Endothelial cell of umbilical vein (primary cell): Measurements from ENCODE around the gene RAI1. TPM values are rescaled to one million over a fixed set of nuclear protein-coding genes. Genes with fewer than 3 reads are reported as not detected.

Experiments used
- BruUV-seq: library from RNA; stranded (reverse); fragments of 400-500 nt; replicated peaks from 2 replicates; lab custom pipeline; 2021; lab: Mats Ljungman, UMichigan
- CTCF ChIA-PET: fragments of 300-600, 350-600 bp; sonication (Branson Sonifier 250); formaldehyde crosslinking; loops from one replicate; lab custom pipeline; 2021; ENCODE audit warnings: antibody characterized with exemption, inconsistent platforms; lab: Charles Lee
- POLR2A ChIA-PET: fragments of 300-600, 350-600 bp; sonication (Branson Sonifier 250); formaldehyde crosslinking; loops from one replicate; lab custom pipeline; 2021; ENCODE audit warnings: antibody characterized with exemption, inconsistent platforms; lab: Charles Lee
- DNase-seq: peaks from one replicate; pipeline ENCODE4 v3.0.0-alpha.2; 2011; ENCODE audit warnings: low read depth, low spot score
- FAIRE-seq: peaks from 2 replicates; lab custom pipeline; 2011; peaks lifted over from hg19 to GRCh38; lab: Jason Lieb, UNC
- H2AFZ ChIP-seq: 2 replicates; pipeline ENCODE4 v1.6.0; 2012; ENCODE audit warnings: low read depth, low read length, control low read depth, inconsistent platforms
- H3K27ac ChIP-seq: 2 replicates; pipeline ENCODE4 v1.5.1; 2011; ENCODE audit warnings: low read depth, mild to moderate bottlenecking, control low read depth, low read length, moderate library complexity; ENCODE audit not compliant: insufficient read depth
- H3K27me3 ChIP-seq, 2 experiments: 2 replicates each; pipeline versions ENCODE4 v1.6.0 to v1.6.1; 2011; ENCODE audit warnings: low read length in 2 of 2, mixed read lengths in 1 of 2; ENCODE audit not compliant: control insufficient read depth in 2 of 2, insufficient read depth in 2 of 2
- H3K36me3 ChIP-seq, 2 experiments: 2 replicates in 1 of 2; 3 replicates in 1 of 2; pipeline ENCODE4 v1.5.1; 2011; ENCODE audit warnings: low read length in 2 of 2, mild to moderate bottlenecking in 1 of 2, moderate library complexity in 1 of 2; ENCODE audit not compliant: control insufficient read depth in 2 of 2, insufficient read depth in 2 of 2; ENCODE audit errors: extremely low read depth in 1 of 2
- H3K4me1 ChIP-seq: 3 replicates; pipeline ENCODE4 v1.5.1; 2011; ENCODE audit warnings: mild to moderate bottlenecking, low read length; ENCODE audit not compliant: control insufficient read depth, insufficient read depth; ENCODE audit errors: extremely low read depth
- H3K4me2 ChIP-seq: 2 replicates; pipeline ENCODE4 v1.6.1; 2011; ENCODE audit warnings: low read length, control low read depth, mixed read lengths; ENCODE audit not compliant: insufficient read depth
- H3K4me3 ChIP-seq, 3 experiments: fragments of 200-600 bp in 1 of 3; sonication (generic), shearing (Covaris generic) in 1 of 3; replicated peaks in 1 of 3; 2 replicates each; pipeline ENCODE4 v1.5.1; 2011 to 2016; ENCODE audit warnings: control low read depth in 3 of 3, low read length in 3 of 3, mild to moderate bottlenecking in 2 of 3, inconsistent platforms in 1 of 3, low read depth in 1 of 3, moderate library complexity in 1 of 3; ENCODE audit not compliant: insufficient read depth in 1 of 3
- H3K79me2 ChIP-seq: 2 replicates; pipeline ENCODE4 v1.6.0; 2012; ENCODE audit warnings: low read length, inconsistent platforms; ENCODE audit not compliant: control insufficient read depth, insufficient read depth
- H3K9ac ChIP-seq: replicated peaks from 2 replicates; pipeline ENCODE3; 2011; ENCODE audit warnings: low read length, control low read depth; ENCODE audit not compliant: insufficient read depth; ENCODE audit errors: extremely low read depth
- H3K9me1 ChIP-seq: replicated peaks from 3 replicates; pipeline ENCODE4 v1.6.0; 2011; ENCODE audit warnings: mild to moderate bottlenecking, low read length; ENCODE audit not compliant: control insufficient read depth, insufficient read depth; ENCODE audit errors: extremely low read depth
- H3K9me3 ChIP-seq: replicated peaks from 2 replicates; pipeline ENCODE4 v1.5.1; 2012; ENCODE audit warnings: low read length, inconsistent platforms; ENCODE audit not compliant: control insufficient read depth, insufficient read depth
- H4K20me1 ChIP-seq: replicated peaks from 2 replicates; pipeline ENCODE3; 2011; ENCODE audit warnings: mild to moderate bottlenecking, low read length; ENCODE audit not compliant: control insufficient read depth, insufficient read depth; ENCODE audit errors: extremely low read depth
- EZH2 ChIP-seq: IDR thresholded peaks from 2 replicates; pipeline ENCODE4 v1.6.1; 2012; ENCODE audit warnings: borderline replicate concordance, low read depth, mild to moderate bottlenecking, moderate library complexity, low read length, inconsistent platforms; ENCODE audit not compliant: severe bottlenecking
- GATA2 ChIP-seq: IDR thresholded peaks from 2 replicates; pipeline ENCODE4 v1.7.0; 2011; ENCODE audit warnings: low read depth, mild to moderate bottlenecking, moderate library complexity, mixed read lengths, low read length; ENCODE audit not compliant: insufficient read length, insufficient read depth
- JUN ChIP-seq: IDR thresholded peaks from 2 replicates; pipeline ENCODE4 v1.6.1; 2011; ENCODE audit warnings: borderline replicate concordance, low read depth; ENCODE audit not compliant: insufficient read length, insufficient read depth
- MYC ChIP-seq: IDR thresholded peaks from one replicate; pipeline ENCODE4 v1.6.1; 2011; ENCODE audit warnings: mild to moderate bottlenecking, low read depth, low read length
- POLR2A ChIP-seq: IDR thresholded peaks from 2 replicates; pipeline ENCODE4 v1.6.1; 2012; ENCODE audit warnings: low read depth, mild to moderate bottlenecking, control low read depth, low read length
- dilution Hi-C: fragments of 300-500 bp; cut with MboI; formaldehyde crosslinking; loops from one replicate; pipeline ENCODE4 v1.15.0; 2019; ENCODE audit warnings: low sequenced_read_pairs; ENCODE audit not compliant: extremely low pct_ligation_motif_present
- intact Hi-C: fragments of 100-400 bp; cut with micrococcal nuclease; formaldehyde crosslinking; loops from one replicate; pipeline ENCODE4 v1.10.0; 2022
- polyA plus RNA-seq, 4 experiments: library from polyadenylated mRNA; depleted of rRNA in 3 of 4; stranded (reverse) in 3 of 4; unstranded in 1 of 4; fragments of >200 nt; gene quantifications; 2 replicates each; pipeline versions ENCODE4 v1.2.1 to v1.2.3, GENCODE V29; 2011 to 2012; ENCODE audit warnings: missing spikeins in 1 of 4
- total RNA-seq: library from RNA; stranded (reverse); gene quantifications from 2 replicates; pipeline ENCODE4 v1.2.3, GENCODE V29; 2021
- TF ChIP-seq, protein P1 (sequence below), 2 donors: IDR thresholded peaks; 1 replicate in 1 of 2; 2 replicates in 1 of 2; pipeline ENCODE4 v1.5.1; 2011; ENCODE audit warnings: low read length in 2 of 2, mild to moderate bottlenecking in 2 of 2, moderate library complexity in 2 of 2, control low read depth in 1 of 2, inconsistent platforms in 1 of 2, low read depth in 1 of 2; ENCODE audit not compliant: insufficient read depth in 1 of 2; ENCODE audit errors: extremely low read depth in 1 of 2

The RAI1 gene
- total and polyA plus RNA-seq, 2 donors (not counting 3 experiments of a cell fraction or from before 2014, with no cell fraction given) = 7.8 to 43.3 TPM

DNA sequence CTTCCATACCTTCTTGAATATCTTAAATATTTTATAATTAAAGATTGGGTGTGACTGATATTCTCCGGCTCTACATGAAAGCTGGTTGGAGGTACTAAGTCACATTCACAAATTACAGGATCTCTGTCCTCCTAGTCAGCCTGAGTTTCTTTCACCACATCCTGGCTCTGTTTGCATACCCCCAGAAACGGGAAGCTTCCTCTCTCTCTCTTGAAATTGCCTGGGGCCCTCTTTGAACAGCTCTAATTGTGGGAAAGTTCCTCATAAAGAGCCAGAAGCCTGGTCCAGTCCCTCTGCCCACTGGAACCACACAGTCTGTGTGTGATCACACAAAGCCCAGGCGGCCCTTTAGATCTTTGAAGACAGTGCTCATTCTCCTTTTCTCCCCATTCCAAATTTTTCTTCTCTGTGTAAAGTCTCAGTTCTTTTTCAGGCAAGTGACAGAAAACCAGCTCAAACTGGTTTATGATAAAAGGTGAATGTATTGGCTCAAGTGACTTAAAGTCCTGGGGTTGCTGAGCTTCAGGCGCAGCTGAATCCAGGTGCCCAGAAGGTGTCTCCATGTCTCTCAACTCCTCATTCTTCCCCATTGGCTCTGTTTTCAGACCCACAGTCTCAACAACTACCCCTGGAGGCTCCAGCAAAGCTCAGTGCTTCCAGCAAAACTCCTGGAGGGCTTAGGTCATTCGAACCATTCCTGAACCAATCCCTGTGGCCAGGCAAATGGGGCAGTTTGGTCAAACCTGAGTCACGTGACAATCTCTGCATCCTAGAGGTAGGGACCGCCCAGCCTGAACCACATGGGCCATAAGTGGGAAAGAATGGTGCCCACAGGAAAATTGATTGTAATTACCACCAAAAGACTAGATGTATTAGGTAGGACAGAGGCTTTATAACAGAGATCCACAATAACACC is 8.5 kb upstream of the RAI1 start:
- Histone ChIP-seq H3K36me3 (no peaks in the 10 kb centered on the region), H3K4me1 (peaks cover 18% of the 10 kb centered on the region), H3K4me2 (no peak overlapping the region), H2AFZ (no peak overlapping the region), H3K27ac (no peak overlapping the region), H4K20me1 (no peaks in the 10 kb centered on the region), H3K4me3 (no peak overlapping the region), H3K9me3 (no peaks in the 10 kb centered on the region), H3K79me2 (no peaks in the 10 kb centered on the region), H3K27me3 (peaks cover 6 to 11% of the 10 kb centered on the region in 2 experiments), H3K9ac (no peak overlapping the region), H3K9me1 (no peaks in the 10 kb centered on the region)
- intact Hi-C loops = no loop called here
- no peak for FAIRE-seq
- ChIA-PET CTCF (interaction anchor here (0.9 kb wide), 1 partner anchor 11 kb away, joined by 3 read pairs; no protein-coding TSS in a partner anchor), POLR2A (no interaction called here)
- BruUV-seq = no TSS peak
- dilution Hi-C loops = no loop called here
- DNase-seq = no peak
- TF ChIP-seq, protein P1, sequence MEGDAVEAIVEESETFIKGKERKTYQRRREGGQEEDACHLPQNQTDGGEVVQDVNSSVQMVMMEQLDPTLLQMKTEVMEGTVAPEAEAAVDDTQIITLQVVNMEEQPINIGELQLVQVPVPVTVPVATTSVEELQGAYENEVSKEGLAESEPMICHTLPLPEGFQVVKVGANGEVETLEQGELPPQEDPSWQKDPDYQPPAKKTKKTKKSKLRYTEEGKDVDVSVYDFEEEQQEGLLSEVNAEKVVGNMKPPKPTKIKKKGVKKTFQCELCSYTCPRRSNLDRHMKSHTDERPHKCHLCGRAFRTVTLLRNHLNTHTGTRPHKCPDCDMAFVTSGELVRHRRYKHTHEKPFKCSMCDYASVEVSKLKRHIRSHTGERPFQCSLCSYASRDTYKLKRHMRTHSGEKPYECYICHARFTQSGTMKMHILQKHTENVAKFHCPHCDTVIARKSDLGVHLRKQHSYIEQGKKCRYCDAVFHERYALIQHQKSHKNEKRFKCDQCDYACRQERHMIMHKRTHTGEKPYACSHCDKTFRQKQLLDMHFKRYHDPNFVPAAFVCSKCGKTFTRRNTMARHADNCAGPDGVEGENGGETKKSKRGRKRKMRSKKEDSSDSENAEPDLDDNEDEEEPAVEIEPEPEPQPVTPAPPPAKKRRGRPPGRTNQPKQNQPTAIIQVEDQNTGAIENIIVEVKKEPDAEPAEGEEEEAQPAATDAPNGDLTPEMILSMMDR (IDR thresholded peaks at IDR 0.05; ENCODE audit: extremely low read depth in 1 of 2, insufficient read depth in 1 of 2, low read depth in 1 of 2, low read length in 2 of 2) = no peak
- TF ChIP-seq EZH2 = no peak
- no peak for TF ChIP-seq GATA2
- TF ChIP-seq MYC = no peak
- no peak for TF ChIP-seq POLR2A
- TF ChIP-seq JUN = no peak
